Endodermal cell (in vitro differentiated cells): ENCODE results near the gene KIRREL3. TPM values are rescaled to one million over a fixed set of nuclear protein-coding genes. Genes with fewer than 3 reads are reported as not detected.

Experiments used
- DNase-seq: peaks from one replicate; pipeline ENCODE4 v3.0.0-alpha.2; 2017
- H3K27ac ChIP-seq: 2 replicates; pipeline ENCODE4 v1.5.1; 2013; ENCODE audit warnings: mild to moderate bottlenecking, low read depth, low read length, moderate library complexity
- H3K27me3 ChIP-seq: 2 replicates; pipeline ENCODE4 v1.6.1; 2013; ENCODE audit warnings: mild to moderate bottlenecking, low read length, moderate library complexity; ENCODE audit not compliant: insufficient read depth, control insufficient read depth, poor library complexity, severe bottlenecking
- H3K36me3 ChIP-seq: 2 replicates; pipeline ENCODE4 v1.7.0; 2013; ENCODE audit warnings: mild to moderate bottlenecking, low read length, moderate library complexity; ENCODE audit not compliant: control insufficient read depth, insufficient read depth
- H3K4me1 ChIP-seq: one replicate; pipeline ENCODE4 v1.7.0; 2013; ENCODE audit warnings: low read length; ENCODE audit not compliant: control insufficient read depth, insufficient read depth
- H3K4me3 ChIP-seq: 2 replicates; pipeline ENCODE4 v1.5.1; 2013; ENCODE audit warnings: mild to moderate bottlenecking, low read length, moderate library complexity
- H3K9ac ChIP-seq: 2 replicates; pipeline ENCODE4 v1.6.1; 2013; ENCODE audit warnings: mild to moderate bottlenecking, low read length, moderate library complexity; ENCODE audit not compliant: poor library complexity, severe bottlenecking; ENCODE audit errors: extremely low read depth
- H3K9me3 ChIP-seq: 2 replicates; pipeline ENCODE4 v1.6.1; 2013; ENCODE audit warnings: mild to moderate bottlenecking, low read length, moderate library complexity; ENCODE audit not compliant: control insufficient read depth
- H3K27ac Mint-ChIP-seq: 2 replicates; pipeline ENCODE4 v1.8.0; 2020; ENCODE audit warnings: mixed read lengths
- H3K27me3 Mint-ChIP-seq: 2 replicates; pipeline ENCODE4 v1.8.0; 2021; ENCODE audit warnings: mild to moderate bottlenecking, mixed read lengths; ENCODE audit not compliant: insufficient read depth
- H3K36me3 Mint-ChIP-seq: 2 replicates; pipeline ENCODE4 v1.8.0; 2020; ENCODE audit warnings: low read depth, mixed read lengths
- H3K4me1 Mint-ChIP-seq: 2 replicates; pipeline ENCODE4 v1.8.0; 2020; ENCODE audit warnings: mixed read lengths
- H3K4me3 Mint-ChIP-seq: 2 replicates; pipeline ENCODE4 v1.8.0; 2020; ENCODE audit warnings: mild to moderate bottlenecking, moderate library complexity, mixed read lengths
- H3K9me3 Mint-ChIP-seq: 2 replicates; pipeline ENCODE4 v1.8.0; 2020; ENCODE audit warnings: mild to moderate bottlenecking, mixed read lengths
- WGBS, 2 experiments: methylation state at CpG; one replicate each; pipeline versions ENCODE4 v1.1.5 to v1.1.7; 2013; ENCODE audit warnings: missing lambda C conversion rate in 2 of 2, mixed read lengths in 1 of 2; ENCODE audit not compliant: insufficient coverage in 1 of 2, insufficient read length in 1 of 2; 5-methylcytosine and 5-hydroxymethylcytosine counted together
- total RNA-seq, 2 donors: library from RNA; stranded (reverse); fragmentation: NEBNext Ultra II Directional in 1 of 2; extraction: Animal tissue kit (Norgen Biotek cat#: 25700) in 1 of 2; gene quantifications; 2 replicates in 1 of 2; 3 replicates in 1 of 2; pipeline ENCODE4 v1.2.1, GENCODE V29; 2021
- TF ChIP-seq, protein P1 (sequence below): fragments of 200-600 bp; sonication (generic); conservative IDR thresholded peaks from 2 replicates; pipeline ENCODE4 v1.5.0; 2021; ENCODE audit warnings: antibody characterized with exemption, mild to moderate bottlenecking

KIRREL3 gene
- total RNA-seq, 2 donors from 2014 or later, result 1.1 to 1.4 TPM

DNA sequence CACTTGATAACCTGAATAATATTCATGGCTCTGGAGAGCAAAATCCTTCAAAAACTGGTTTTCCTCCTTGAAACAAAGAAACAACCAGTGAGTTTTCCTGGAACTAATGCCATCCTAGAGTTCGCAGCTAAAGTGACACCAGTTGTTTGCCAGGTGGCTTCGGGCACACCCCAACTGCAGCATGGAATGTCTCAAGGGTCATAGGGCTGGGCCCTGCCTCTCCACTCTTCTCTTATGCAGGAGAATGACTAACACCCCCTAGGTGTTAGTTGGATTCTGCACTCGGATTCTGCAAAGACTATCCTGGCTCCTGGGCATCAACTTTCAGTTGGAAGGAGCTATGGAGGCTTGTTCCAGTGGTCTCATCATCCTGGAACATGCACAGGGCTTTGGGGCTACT is 98.8 kb downstream of the KIRREL3 start:
- Histone ChIP-seq H3K27me3 (peaks cover 8% of the 10 kb centered on the region), H3K27ac (no peak overlapping the region), H3K9me3 (peaks cover 6% of the 10 kb centered on the region), H3K4me1 (no peaks in the 10 kb centered on the region), H3K36me3 (no peaks in the 10 kb centered on the region), H3K9ac (no peak overlapping the region), H3K4me3 (no peak overlapping the region)
- peaks cover 11% of the 10 kb centered on the region for H3K4me1 Mint-ChIP-seq
- no peaks in the 10 kb centered on the region for H3K36me3 Mint-ChIP-seq
- no peak overlapping the region for H3K4me3 Mint-ChIP-seq
- H3K27me3 Mint-ChIP-seq, result peaks cover 5% of the 10 kb centered on the region
- H3K27ac Mint-ChIP-seq, result no peak overlapping the region
- H3K9me3 Mint-ChIP-seq, result no peaks in the 10 kb centered on the region
- no peak for DNase-seq
- 92 to 96% methylated on average over 3 of the region's 3 CpGs for WGBS, 2 experiments
- TF ChIP-seq, protein P1, sequence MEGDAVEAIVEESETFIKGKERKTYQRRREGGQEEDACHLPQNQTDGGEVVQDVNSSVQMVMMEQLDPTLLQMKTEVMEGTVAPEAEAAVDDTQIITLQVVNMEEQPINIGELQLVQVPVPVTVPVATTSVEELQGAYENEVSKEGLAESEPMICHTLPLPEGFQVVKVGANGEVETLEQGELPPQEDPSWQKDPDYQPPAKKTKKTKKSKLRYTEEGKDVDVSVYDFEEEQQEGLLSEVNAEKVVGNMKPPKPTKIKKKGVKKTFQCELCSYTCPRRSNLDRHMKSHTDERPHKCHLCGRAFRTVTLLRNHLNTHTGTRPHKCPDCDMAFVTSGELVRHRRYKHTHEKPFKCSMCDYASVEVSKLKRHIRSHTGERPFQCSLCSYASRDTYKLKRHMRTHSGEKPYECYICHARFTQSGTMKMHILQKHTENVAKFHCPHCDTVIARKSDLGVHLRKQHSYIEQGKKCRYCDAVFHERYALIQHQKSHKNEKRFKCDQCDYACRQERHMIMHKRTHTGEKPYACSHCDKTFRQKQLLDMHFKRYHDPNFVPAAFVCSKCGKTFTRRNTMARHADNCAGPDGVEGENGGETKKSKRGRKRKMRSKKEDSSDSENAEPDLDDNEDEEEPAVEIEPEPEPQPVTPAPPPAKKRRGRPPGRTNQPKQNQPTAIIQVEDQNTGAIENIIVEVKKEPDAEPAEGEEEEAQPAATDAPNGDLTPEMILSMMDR, result no peak

GRCh38 chr11:126899961-126900748 is 100.4 kb downstream of the KIRREL3 start:
- 85 to 100% methylated on average over 1 to 5 of the region's 5 CpGs for WGBS, 2 experiments
- no peak for DNase-seq
- peaks cover 11% of the 10 kb centered on the region for H3K4me1 Mint-ChIP-seq
- Histone ChIP-seq H3K4me1 (no peaks in the 10 kb centered on the region), H3K9me3 (peaks cover 14% of the 10 kb centered on the region), H3K36me3 (no peaks in the 10 kb centered on the region), H3K27me3 (peaks cover 8% of the 10 kb centered on the region), H3K9ac (no peak overlapping the region), H3K4me3 (no peak overlapping the region), H3K27ac (no peak overlapping the region)
- no peaks in the 10 kb centered on the region for H3K36me3 Mint-ChIP-seq
- H3K27me3 Mint-ChIP-seq, result peaks cover 5% of the 10 kb centered on the region
- peaks cover 2% of the 10 kb centered on the region for H3K9me3 Mint-ChIP-seq
- no peak overlapping the region for H3K27ac Mint-ChIP-seq
- TF ChIP-seq, protein P1, result no peak
- no peak overlapping the region for H3K4me3 Mint-ChIP-seq

DNA sequence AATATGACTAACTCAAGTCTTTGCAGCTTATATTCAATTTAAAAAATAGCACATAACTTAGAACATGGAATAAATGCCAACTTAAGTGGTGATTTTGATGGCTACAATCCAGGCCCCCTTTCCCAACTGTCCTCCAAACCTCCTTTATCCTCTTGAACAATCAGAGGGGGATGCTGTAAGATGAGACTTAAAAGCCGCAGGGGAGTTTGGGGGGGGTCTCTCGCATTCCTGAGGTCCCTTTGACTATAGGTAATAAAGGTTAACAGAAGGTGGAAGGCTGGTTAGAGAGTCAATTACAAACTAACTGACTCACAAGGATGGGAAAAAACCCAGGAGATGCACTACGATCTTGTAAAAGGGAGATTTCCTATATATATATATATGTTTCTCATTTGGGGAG is 101.8 kb downstream of the KIRREL3 start:
- no peak overlapping the region for H3K4me3 Mint-ChIP-seq

More for the DNA sequence above, 101.8 kb downstream of the KIRREL3 start:
- 61% methylated on average over 2 of the region's 3 CpGs; no CpG with 5 or more reads in 1 of the 2 experiments for WGBS, 2 experiments
- Histone ChIP-seq H3K36me3 (no peaks in the 10 kb centered on the region), H3K9ac (no peak overlapping the region), H3K9me3 (peaks cover 14% of the 10 kb centered on the region), H3K27ac (no peak overlapping the region), H3K4me3 (no peak overlapping the region), H3K27me3 (peaks cover 8% of the 10 kb centered on the region), H3K4me1 (no peaks in the 10 kb centered on the region)
- H3K27ac Mint-ChIP-seq, result no peak overlapping the region
- peaks cover 2% of the 10 kb centered on the region for H3K9me3 Mint-ChIP-seq
- DNase-seq, result no peak
- TF ChIP-seq, protein P1, result no peak
- H3K36me3 Mint-ChIP-seq, result no peaks in the 10 kb centered on the region
- H3K4me1 Mint-ChIP-seq, result peaks cover 11% of the 10 kb centered on the region
- peaks cover 3% of the 10 kb centered on the region for H3K27me3 Mint-ChIP-seq
